Thoracic aorta (tissue), 2 donors: ENCODE results near the gene ASXL2. TPM values are rescaled to one million over a fixed set of nuclear protein-coding genes. Genes with fewer than 3 reads are reported as not detected.

Experiments used
- ATAC-seq: fragments of 150-250 bp; one replicate; pipeline ENCODE4 v1.8.0; 2017; ENCODE audit warnings: low read depth; ENCODE audit not compliant: insufficient number of reproducible peaks, low FRiP score
- DNase-seq: peaks from one replicate; pipeline ENCODE4 v3.0.0-alpha.2; 2020; ENCODE audit warnings: low spot score
- H3K27ac ChIP-seq, 2 donors: fragments of 200-600 bp; sonication (generic); 1 replicate in 1 of 2; 2 replicates in 1 of 2; pipeline ENCODE4 v1.5.1; 2016; ENCODE audit warnings: mild to moderate bottlenecking in 2 of 2, moderate library complexity in 2 of 2
- H3K27me3 ChIP-seq: fragments of 200-600 bp; sonication (generic); replicated peaks from 2 replicates; pipeline ENCODE4 v1.6.0; 2016; ENCODE audit warnings: mild to moderate bottlenecking; ENCODE audit not compliant: insufficient read depth
- H3K36me3 ChIP-seq: fragments of 200-600 bp; sonication (generic); one replicate; pipeline ENCODE4 v1.5.1; 2016
- H3K4me1 ChIP-seq, 2 donors: fragments of 200-600 bp; sonication (generic); 1 replicate in 1 of 2; 2 replicates in 1 of 2; pipeline versions ENCODE4 v1.5.1 to v1.6.0; 2016; ENCODE audit warnings: low read depth in 2 of 2, mild to moderate bottlenecking in 1 of 2; ENCODE audit not compliant: control insufficient read depth in 1 of 2
- H3K4me3 ChIP-seq: fragments of 200-600 bp; sonication (generic); 2 replicates; pipeline ENCODE4 v1.5.1; 2016; ENCODE audit warnings: mild to moderate bottlenecking
- H3K9me3 ChIP-seq: fragments of 200-600 bp; sonication (generic); 2 replicates; pipeline ENCODE4 v1.5.1; 2016
- total RNA-seq, 2 donors: library from RNA; depleted of rRNA; stranded (reverse); fragments of >200 nt; gene quantifications; one replicate each; pipeline versions ENCODE4 v1.1.0 to v1.2.3, GENCODE V29; 2016
- TF ChIP-seq, protein P1 (sequence below): fragments of 200-600 bp; sonication (generic); IDR thresholded peaks from one replicate; pipeline ENCODE4 v1.5.1; 2019; ENCODE audit warnings: antibody characterized with exemption

The ASXL2 gene
- total RNA-seq, 2 donors from 2014 or later: 14.5 to 15.6 TPM

DNA sequence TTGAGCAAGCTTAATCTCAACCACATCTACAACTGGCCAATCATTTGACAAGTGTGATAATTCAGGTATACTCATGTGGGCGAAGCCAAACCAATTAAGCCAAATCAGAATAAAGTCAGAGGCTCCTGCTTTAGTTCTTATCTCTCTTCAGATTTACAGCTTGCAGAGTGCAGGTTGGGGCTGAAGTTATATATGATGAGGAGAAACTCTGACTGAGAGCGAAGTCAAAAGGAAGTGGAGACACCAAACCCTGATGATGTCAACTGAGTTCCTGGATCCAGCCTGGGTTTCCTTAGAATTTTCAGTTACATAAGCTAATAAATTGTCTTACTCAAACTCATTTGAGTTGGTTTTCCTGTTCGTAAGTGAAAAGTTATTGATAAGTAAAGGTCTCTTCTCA lies 73.9 kb downstream of the ASXL2 start:
- Histone ChIP-seq H3K27me3 (no peaks in the 10 kb centered on the region), H3K36me3 (peaks cover 9% of the 10 kb centered on the region), H3K9me3 (no peaks in the 10 kb centered on the region), H3K4me3 (no peak overlapping the region), H3K27ac (no peak overlapping the region), H3K4me1 (no peaks in the 10 kb centered on the region)
- DNase-seq (no peak), ATAC-seq (no peak)
- TF ChIP-seq, protein P1, sequence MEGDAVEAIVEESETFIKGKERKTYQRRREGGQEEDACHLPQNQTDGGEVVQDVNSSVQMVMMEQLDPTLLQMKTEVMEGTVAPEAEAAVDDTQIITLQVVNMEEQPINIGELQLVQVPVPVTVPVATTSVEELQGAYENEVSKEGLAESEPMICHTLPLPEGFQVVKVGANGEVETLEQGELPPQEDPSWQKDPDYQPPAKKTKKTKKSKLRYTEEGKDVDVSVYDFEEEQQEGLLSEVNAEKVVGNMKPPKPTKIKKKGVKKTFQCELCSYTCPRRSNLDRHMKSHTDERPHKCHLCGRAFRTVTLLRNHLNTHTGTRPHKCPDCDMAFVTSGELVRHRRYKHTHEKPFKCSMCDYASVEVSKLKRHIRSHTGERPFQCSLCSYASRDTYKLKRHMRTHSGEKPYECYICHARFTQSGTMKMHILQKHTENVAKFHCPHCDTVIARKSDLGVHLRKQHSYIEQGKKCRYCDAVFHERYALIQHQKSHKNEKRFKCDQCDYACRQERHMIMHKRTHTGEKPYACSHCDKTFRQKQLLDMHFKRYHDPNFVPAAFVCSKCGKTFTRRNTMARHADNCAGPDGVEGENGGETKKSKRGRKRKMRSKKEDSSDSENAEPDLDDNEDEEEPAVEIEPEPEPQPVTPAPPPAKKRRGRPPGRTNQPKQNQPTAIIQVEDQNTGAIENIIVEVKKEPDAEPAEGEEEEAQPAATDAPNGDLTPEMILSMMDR: no peak

DNA sequence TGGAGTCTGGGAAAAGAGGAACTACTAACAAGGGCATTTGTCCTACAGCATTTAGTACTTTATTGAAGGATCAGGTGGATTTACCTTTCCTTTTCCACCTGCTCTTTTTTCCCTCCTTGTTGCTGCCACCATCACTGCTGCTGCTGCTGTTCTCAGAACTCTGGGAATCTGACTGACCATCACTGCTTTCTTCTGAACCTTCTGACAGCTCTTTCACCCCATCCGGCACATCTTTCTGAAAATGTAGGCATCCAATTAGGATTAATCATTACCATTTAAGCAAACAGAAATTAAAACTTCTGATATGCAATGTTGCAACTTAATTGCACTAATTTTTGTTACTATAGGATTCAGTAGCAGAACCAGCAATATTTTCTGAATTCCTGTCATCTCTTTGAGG lies 79.0 kb downstream of the ASXL2 start:
- no peak overlapping the region for H3K4me3 ChIP-seq
- no peaks in the 10 kb centered on the region for H3K4me1 ChIP-seq
- no peak overlapping the region for H3K27ac ChIP-seq
- peaks cover 10% of the 10 kb centered on the region for H3K36me3 ChIP-seq
- DNase-seq (no peak), ATAC-seq (no peak)
- TF ChIP-seq, protein P1: no peak
- no peaks in the 10 kb centered on the region for H3K9me3 ChIP-seq
- no peaks in the 10 kb centered on the region for H3K27me3 ChIP-seq

DNA sequence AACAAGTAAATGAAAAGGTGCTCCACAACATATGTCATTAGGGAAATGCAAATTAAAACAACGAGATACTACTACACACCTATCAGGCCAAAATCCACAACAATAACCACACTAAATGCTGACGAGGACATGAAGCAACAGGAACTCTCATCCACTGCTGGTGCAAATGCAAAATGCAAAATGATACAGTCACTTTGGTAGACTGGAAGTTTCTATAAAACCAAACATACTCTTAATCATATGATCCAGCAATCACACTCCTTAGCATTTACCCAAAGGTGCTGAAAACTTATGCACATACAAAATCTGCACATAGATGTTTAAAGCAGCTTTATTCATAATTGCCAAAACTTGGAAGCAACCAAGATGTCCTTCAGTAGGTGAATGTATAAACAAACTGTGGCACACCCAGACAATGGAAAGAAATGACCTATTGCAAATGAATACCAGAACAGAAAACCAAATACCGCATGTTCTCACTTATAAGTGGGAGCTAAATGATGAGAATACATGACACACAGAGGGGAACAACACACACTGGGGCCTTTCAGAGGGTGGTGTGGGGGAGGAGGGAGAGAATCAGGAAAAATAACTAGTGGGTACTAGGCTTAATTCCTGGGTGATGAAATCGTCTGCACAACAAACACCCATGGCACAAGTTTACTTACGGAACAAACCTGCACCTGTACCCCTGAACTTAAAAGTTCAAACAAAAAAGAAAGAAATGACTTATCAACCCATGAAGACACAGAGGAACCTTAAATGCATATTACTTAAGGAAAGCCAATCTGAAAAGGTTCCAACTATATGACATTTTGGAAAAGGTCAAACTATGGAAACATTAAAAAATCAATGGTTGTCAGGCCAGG lies 80.4 kb downstream of the ASXL2 start:
- H3K27ac ChIP-seq: no peak overlapping the region
- H3K9me3 ChIP-seq: no peaks in the 10 kb centered on the region
- TF ChIP-seq, protein P1: no peak
- no peaks in the 10 kb centered on the region for H3K27me3 ChIP-seq
- H3K36me3 ChIP-seq: peaks cover 6% of the 10 kb centered on the region
- no peaks in the 10 kb centered on the region for H3K4me1 ChIP-seq
- no peak overlapping the region for H3K4me3 ChIP-seq
- no peak for DNase-seq
- ATAC-seq: no peak

- Histone ChIP-seq H3K9me3 (no peaks in the 10 kb centered on the region), H3K4me1 (no peaks in the 10 kb centered on the region), H3K36me3 (peaks cover 6% of the 10 kb centered on the region), H3K27ac (no peak overlapping the region), H3K27me3 (no peaks in the 10 kb centered on the region), H3K4me3 (no peak overlapping the region)
- DNase-seq: no peak
- ATAC-seq: no peak
- TF ChIP-seq, protein P1: no peak
These were observed 83.6 kb downstream of the ASXL2 start for GRCh38 chr2:25794544-25795276.

- no peaks in the 10 kb centered on the region for H3K4me1 ChIP-seq
- no peak for DNase-seq
- TF ChIP-seq, protein P1: no peak
- H3K27ac ChIP-seq: no peak overlapping the region
- ATAC-seq: no peak
- H3K4me3 ChIP-seq: no peak overlapping the region
- H3K9me3 ChIP-seq: no peaks in the 10 kb centered on the region
- no peaks in the 10 kb centered on the region for H3K36me3 ChIP-seq
- H3K27me3 ChIP-seq: no peaks in the 10 kb centered on the region
These were observed 88.1 kb downstream of the ASXL2 start for GRCh38 chr2:25790074-25790790.
